Left ventricle myocardium inferior (tissue), 1 donor: Measurements from ENCODE around the gene ASPN. TPM values are rescaled to one million over a fixed set of nuclear protein-coding genes. Genes with fewer than 3 reads are reported as not detected.
A peak's percentile ranks its signal among the peaks of the same experiment; 100 is the strongest.

ENCODE experiments used
- DNase-seq: peaks from one replicate; pipeline ENCODE4 v3.0.0-alpha.2; 2020
- H3K27ac ChIP-seq: fragments of 200-600 bp; replicated peaks from 2 replicates; pipeline ENCODE4 v1.8.0; 2021
- H3K27me3 ChIP-seq: fragments of 200-600 bp; 2 replicates; pipeline ENCODE4 v1.8.0; 2021; ENCODE audit warnings: low read depth
- H3K36me3 ChIP-seq: fragments of 200-600 bp; 2 replicates; pipeline ENCODE4 v1.8.0; 2021
- H3K4me1 ChIP-seq: fragments of 200-600 bp; 2 replicates; pipeline ENCODE4 v1.8.0; 2021
- H3K4me3 ChIP-seq: fragments of 200-600 bp; 2 replicates; pipeline ENCODE4 v1.8.0; 2021; ENCODE audit warnings: mild to moderate bottlenecking, moderate library complexity
- H3K9me3 ChIP-seq: fragments of 200-600 bp; replicated peaks from 2 replicates; pipeline ENCODE4 v1.8.0; 2021
- intact Hi-C: fragments of 100-400 bp; cut with micrococcal nuclease; formaldehyde crosslinking; loops from one replicate; pipeline ENCODE4 v1.11.0; 2022
- total RNA-seq: library from RNA; stranded (reverse); fragmentation: NEBNext Ultra II Directional; extraction: Animal tissue kit (Norgen Biotek cat#: 25700); gene quantifications from one replicate; pipeline ENCODE4 v1.2.1, GENCODE V29; 2021
- TF ChIP-seq, protein P1 (sequence below): fragments of 200-600 bp; IDR thresholded peaks from 2 replicates; pipeline ENCODE4 v1.8.0; 2021; ENCODE audit warnings: antibody characterized with exemption, mild to moderate bottlenecking, borderline replicate concordance
- donor health status: DM: no; HTN: yes; CAD: no; lungs with severe emphysema.

Gene ASPN
- total RNA-seq, 1 donor from 2014 or later, result 17.5 TPM

DNA sequence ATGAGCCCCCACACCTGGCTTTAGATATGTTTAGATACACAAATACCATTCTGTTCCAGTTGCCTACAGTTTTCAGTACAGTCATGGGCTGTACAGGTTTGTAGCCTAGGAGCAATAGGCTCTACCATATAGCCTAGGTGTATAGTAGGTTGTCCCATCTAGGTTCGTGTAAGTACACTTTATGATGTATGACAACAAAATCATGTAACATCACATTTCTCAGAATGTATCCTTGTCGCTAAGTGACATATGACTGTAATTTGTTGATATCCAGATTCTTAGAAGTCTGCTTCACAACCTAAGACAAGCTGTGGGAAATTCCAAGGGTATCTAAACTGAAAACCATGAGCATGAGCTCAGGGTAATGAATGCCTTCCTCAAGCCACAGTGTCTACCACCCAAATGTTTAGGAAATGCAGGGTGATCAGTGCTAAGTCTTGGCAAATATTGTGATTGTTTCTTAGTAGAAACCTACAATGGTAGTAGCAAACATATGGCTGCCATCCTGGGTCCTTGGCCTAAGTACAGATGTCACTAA is 45.1 kb upstream of the ASPN start:
- no peaks in the 10 kb centered on the region for H3K36me3 ChIP-seq
- DNase-seq, result no peak
- H3K4me1 ChIP-seq, result peaks cover 14% of the 10 kb centered on the region
- TF ChIP-seq, protein P1, sequence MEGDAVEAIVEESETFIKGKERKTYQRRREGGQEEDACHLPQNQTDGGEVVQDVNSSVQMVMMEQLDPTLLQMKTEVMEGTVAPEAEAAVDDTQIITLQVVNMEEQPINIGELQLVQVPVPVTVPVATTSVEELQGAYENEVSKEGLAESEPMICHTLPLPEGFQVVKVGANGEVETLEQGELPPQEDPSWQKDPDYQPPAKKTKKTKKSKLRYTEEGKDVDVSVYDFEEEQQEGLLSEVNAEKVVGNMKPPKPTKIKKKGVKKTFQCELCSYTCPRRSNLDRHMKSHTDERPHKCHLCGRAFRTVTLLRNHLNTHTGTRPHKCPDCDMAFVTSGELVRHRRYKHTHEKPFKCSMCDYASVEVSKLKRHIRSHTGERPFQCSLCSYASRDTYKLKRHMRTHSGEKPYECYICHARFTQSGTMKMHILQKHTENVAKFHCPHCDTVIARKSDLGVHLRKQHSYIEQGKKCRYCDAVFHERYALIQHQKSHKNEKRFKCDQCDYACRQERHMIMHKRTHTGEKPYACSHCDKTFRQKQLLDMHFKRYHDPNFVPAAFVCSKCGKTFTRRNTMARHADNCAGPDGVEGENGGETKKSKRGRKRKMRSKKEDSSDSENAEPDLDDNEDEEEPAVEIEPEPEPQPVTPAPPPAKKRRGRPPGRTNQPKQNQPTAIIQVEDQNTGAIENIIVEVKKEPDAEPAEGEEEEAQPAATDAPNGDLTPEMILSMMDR, result no peak
- H3K27me3 ChIP-seq, result no peaks in the 10 kb centered on the region
- peak overlapping the region; percentile 80 for H3K27ac ChIP-seq
- intact Hi-C loops, result no loop called here
- peaks cover 29% of the 10 kb centered on the region for H3K9me3 ChIP-seq
- no peak overlapping the region for H3K4me3 ChIP-seq

DNA sequence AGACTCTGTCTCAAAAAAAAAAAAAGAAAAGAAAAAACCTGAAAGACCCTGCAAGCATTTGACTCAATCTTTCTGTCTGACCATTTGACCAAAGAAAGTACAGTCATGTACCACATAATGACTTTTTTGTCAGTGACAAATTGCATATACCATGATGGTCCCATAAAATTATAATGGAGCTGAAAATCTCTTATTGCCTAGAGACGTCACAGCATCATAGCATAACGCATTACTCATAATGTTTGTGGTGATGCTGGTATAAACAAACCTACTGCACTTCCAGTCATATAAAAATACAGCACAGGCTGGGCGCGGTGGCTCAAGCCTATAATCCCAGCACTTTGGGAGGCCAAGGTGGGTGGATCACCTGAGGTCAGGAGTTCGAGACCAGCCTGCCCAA is 43.0 kb upstream of the ASPN start:
- TF ChIP-seq, protein P1, result no peak
- Histone ChIP-seq H3K36me3 (no peaks in the 10 kb centered on the region), H3K27me3 (no peaks in the 10 kb centered on the region), H3K27ac (no peak overlapping the region), H3K9me3 (peaks cover 9% of the 10 kb centered on the region), H3K4me1 (peaks cover 14% of the 10 kb centered on the region), H3K4me3 (no peak overlapping the region)
- no peak for DNase-seq
- intact Hi-C loops, result no loop called here

DNA sequence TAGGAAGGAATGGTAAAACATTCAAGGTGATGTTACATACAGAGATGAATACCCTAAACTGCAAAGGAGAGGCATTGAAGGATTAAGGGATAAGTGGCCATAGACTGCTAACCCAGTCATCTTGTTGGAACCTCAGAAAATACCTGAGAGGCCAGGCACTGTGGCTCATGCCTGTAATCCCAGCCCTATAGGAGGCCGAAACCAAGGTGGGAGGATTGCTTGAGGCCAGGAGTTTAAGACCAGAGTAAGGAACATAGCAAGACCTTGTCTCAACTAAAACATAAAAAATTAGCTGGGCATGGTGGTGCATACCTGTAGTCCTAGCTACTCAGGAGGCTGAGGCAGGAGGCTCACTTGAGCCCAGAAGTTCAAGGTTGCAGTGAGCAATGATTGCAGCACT is 42.6 kb upstream of the ASPN start:
- no peaks in the 10 kb centered on the region for H3K27me3 ChIP-seq
- H3K4me3 ChIP-seq, result no peak overlapping the region
- peaks cover 14% of the 10 kb centered on the region for H3K4me1 ChIP-seq
- peaks cover 5% of the 10 kb centered on the region for H3K9me3 ChIP-seq
- intact Hi-C loops, result no loop called here
- H3K27ac ChIP-seq, result no peak overlapping the region
- TF ChIP-seq, protein P1, result no peak
- H3K36me3 ChIP-seq, result no peaks in the 10 kb centered on the region
- no peak for DNase-seq

DNA sequence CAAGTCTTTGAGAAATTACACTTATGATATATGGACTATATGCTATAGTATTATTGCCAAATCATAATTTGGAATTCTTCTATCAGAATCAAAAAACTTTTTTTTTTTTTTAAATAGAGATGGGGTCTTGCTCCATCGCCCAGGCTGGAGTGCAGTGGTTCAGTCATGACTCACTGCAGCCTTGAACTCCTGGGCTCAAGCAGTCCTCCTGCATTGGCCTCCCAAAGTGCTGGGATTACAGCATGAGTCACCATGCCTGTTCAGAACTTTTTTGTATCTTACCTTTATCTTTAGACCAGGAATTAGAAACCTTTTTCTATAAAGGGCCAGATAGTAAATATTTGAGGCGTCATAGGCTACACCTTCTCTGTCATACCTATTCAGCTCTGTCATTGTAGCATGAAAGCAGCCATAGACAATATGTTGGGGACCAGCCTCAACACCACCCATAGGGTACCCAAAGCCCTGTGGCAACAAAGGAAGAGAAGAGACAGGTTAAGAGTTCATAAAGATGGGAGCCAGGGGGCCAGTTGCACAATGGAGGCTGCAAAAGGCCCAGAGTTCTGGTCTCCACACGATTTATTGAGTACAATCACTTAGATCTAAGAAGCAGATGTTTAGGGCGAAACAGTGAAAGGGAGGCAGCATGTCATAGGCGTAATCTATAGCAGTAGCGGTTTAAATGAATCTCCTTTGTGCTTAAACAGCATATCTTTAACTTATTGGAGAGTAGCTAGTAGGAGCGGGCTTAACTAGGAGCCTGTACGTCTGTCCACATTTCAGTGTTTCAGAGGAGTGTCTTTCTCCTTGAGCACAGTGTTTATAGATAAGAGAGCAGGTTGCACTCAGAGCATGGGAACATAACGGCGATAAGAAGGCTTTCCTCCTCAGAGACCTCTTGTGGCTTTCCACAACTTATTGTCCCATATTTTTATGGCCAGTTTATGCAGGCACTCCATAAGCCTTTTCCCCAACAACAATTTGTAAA is 41.0 kb upstream of the ASPN start:
- peak overlapping the region; percentile 10 for H3K27ac ChIP-seq
- intact Hi-C loops, result no loop called here
- TF ChIP-seq, protein P1, result no peak

DNA sequence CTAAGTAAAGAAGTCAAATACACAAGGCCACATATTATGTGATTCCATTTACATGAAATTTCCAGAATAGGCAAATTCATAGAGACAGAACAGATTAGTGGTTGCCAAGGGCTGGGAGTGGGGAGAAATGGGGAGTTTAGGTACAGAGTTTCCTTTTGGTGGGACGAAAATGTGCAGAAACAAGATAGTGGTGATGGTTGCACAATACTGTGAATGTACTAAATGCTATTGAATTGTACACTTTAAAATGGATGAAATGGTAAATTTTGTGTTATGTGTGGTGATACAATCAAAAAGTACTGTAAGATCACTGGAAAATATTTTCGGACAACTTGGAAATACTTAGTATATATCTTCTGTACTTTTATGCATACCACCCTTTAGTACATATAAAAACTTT is 38.5 kb upstream of the ASPN start:
- intact Hi-C loops, result no loop called here
- no peak overlapping the region for H3K4me3 ChIP-seq
- no peak for DNase-seq
- TF ChIP-seq, protein P1, result no peak
- H3K36me3 ChIP-seq, result no peaks in the 10 kb centered on the region
- H3K9me3 ChIP-seq, result no peaks in the 10 kb centered on the region
- peaks cover 14% of the 10 kb centered on the region for H3K4me1 ChIP-seq
- no peak overlapping the region for H3K27ac ChIP-seq
- no peaks in the 10 kb centered on the region for H3K27me3 ChIP-seq

More for the DNA sequence above, 41.0 kb upstream of the ASPN start:
- DNase-seq, result no peak
- Histone ChIP-seq H3K36me3 (no peaks in the 10 kb centered on the region), H3K27me3 (no peaks in the 10 kb centered on the region), H3K9me3 (no peaks in the 10 kb centered on the region), H3K4me1 (peaks cover 14% of the 10 kb centered on the region), H3K4me3 (no peak overlapping the region)
